ENCODE measurements around the gene RPS10.

DNA sequence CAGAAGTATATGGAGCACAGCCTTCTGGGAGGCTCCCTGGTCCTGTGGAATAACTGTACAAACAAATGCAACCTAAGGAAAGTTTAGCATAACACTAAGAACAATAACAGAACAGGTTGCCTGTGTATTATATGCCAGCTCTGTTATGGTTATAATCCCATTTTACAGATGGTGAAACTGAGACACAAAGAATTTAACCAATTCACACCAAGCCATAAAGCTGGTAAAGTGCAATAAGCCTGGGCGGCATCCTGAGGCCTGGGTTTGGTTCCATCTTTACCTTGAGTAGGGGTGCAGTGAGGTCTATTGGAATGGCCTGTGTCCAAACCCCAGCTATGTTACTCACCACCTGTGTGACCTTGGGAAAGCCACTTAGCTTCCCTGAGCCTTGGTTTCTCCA is 25.3 kb upstream of the RPS10 start:
- TF ChIP-seq ARNT (IDR thresholded peaks at IDR 0.05) (no peak), FOXK2 (IDR thresholded peaks at IDR 0.05) (no peak), SP1 (IDR thresholded peaks at IDR 0.05) (no peak), BHLHE40 (IDR thresholded peaks at IDR 0.05; ENCODE audit: borderline replicate concordance) (no peak), FOXM1 (IDR thresholded peaks at IDR 0.05; ENCODE audit: borderline replicate concordance) (no peak), FOXA1 (IDR thresholded peaks at IDR 0.05) (no peak)
- TF ChIP-seq, protein P1, sequence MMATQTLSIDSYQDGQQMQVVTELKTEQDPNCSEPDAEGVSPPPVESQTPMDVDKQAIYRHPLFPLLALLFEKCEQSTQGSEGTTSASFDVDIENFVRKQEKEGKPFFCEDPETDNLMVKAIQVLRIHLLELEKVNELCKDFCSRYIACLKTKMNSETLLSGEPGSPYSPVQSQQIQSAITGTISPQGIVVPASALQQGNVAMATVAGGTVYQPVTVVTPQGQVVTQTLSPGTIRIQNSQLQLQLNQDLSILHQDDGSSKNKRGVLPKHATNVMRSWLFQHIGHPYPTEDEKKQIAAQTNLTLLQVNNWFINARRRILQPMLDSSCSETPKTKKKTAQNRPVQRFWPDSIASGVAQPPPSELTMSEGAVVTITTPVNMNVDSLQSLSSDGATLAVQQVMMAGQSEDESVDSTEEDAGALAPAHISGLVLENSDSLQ (IDR thresholded peaks at IDR 0.05): no peak

Measured in HEK293T (cell line).